Measurements from ENCODE around the gene HUNK. TPM values are rescaled to one million over a fixed set of nuclear protein-coding genes. Genes with fewer than 3 reads are reported as not detected.
"Not testable (repeated sequence)": the region's sequence is repeated elsewhere in the genome, so short reads cannot be mapped to it uniquely, and the experiment has no call there.

HUNK gene
- total RNA-seq, 1 donor from 2014 or later = 29.1 TPM

DNA sequence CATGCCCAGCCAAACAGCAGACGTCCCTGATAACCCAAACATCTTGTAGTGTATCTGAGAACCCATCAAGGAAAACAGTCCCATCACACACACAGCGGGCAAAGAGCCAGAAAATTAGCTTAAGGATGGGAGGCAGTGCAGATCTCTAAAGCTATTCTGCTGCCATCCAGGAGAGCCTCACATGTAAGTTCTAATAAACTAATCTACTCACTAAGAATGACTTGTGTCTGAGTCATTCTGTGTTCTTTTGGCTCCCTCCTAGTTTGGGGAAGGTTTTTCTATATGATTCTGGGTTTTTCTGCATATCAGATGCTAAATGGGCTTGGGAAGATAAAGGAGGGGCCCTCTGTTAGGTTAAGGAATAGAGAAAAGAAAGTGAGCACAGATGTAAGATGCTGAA is 162.8 kb downstream of the HUNK start:
- Mint-ChIP-seq H3K36me3 (ENCODE audit: low read depth) (peaks cover under 1% of the 10 kb centered on the region), H3K4me3 (no peak overlapping the region), H3K27ac (ENCODE audit: unreplicated experiment) (no peak overlapping the region), H3K27me3 (ENCODE audit: low read depth) (no peaks in the 10 kb centered on the region), H3K4me1 (no peaks in the 10 kb centered on the region), H3K9me3 (peaks cover 4% of the 10 kb centered on the region)
- TF ChIP-seq, protein P1, sequence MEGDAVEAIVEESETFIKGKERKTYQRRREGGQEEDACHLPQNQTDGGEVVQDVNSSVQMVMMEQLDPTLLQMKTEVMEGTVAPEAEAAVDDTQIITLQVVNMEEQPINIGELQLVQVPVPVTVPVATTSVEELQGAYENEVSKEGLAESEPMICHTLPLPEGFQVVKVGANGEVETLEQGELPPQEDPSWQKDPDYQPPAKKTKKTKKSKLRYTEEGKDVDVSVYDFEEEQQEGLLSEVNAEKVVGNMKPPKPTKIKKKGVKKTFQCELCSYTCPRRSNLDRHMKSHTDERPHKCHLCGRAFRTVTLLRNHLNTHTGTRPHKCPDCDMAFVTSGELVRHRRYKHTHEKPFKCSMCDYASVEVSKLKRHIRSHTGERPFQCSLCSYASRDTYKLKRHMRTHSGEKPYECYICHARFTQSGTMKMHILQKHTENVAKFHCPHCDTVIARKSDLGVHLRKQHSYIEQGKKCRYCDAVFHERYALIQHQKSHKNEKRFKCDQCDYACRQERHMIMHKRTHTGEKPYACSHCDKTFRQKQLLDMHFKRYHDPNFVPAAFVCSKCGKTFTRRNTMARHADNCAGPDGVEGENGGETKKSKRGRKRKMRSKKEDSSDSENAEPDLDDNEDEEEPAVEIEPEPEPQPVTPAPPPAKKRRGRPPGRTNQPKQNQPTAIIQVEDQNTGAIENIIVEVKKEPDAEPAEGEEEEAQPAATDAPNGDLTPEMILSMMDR (conservative IDR thresholded peaks at IDR 0.05) = no peak
- DNase-seq (ENCODE audit: low read depth, low spot score) = no peak

DNA sequence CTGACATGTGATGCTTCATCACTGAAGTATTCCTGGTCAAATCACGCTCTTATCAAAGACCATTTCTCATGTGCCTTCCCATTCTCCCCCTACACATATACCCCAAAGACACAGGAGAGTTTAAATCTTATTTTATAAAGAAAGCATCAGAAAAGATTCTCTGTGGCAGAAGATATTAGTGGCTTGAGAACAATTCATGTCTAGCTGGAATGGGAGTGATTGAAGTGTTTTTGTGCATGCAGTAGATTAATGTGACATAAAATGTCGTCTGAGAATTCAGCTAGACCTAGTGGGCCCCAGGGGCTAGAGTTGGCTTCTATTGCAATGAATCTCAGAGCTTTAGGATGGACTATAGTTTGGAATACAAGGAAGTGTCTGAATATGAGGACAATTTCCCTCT is 163.9 kb downstream of the HUNK start:
- Mint-ChIP-seq H3K36me3 (ENCODE audit: low read depth) (peaks cover 4% of the 10 kb centered on the region), H3K4me1 (no peaks in the 10 kb centered on the region), H3K27ac (ENCODE audit: unreplicated experiment) (no peak overlapping the region), H3K9me3 (peaks cover 7% of the 10 kb centered on the region), H3K27me3 (ENCODE audit: low read depth) (peaks cover 3% of the 10 kb centered on the region), H3K4me3 (no peak overlapping the region)
- DNase-seq (ENCODE audit: low read depth, low spot score) = no peak
- TF ChIP-seq, protein P1 (conservative IDR thresholded peaks at IDR 0.05) = no peak

- not testable (repeated sequence) for DNase-seq (ENCODE audit: low read depth, low spot score); H3K4me1 Mint-ChIP-seq; H3K36me3 Mint-ChIP-seq (ENCODE audit: low read depth); H3K4me3 Mint-ChIP-seq; H3K27me3 Mint-ChIP-seq (ENCODE audit: low read depth); H3K27ac Mint-ChIP-seq (ENCODE audit: unreplicated experiment)
- peaks cover 11% of the 10 kb centered on the region for H3K9me3 Mint-ChIP-seq
Measured at GRCh38 chr21:32038751-32039150, 165.9 kb downstream of the HUNK start.

DNA sequence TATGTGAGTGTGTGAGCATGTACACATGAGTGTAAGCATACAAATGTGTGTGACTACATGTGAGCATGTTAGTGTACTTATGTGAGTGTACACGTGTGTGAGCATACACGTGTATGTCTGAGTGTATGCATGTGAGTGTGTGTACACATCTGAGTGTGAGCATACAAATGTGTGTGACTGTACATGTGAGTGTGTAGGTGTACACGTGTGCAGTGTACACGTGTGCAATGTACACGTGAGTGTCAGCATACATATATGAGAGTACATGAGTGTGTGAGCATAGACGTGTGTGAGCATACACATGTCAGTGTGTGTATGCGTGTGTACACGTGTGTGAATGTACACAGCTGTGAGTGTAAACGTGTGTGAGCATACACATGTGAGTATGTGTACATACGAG is 170.6 kb downstream of the HUNK start:
- Mint-ChIP-seq H3K4me3 (no peak overlapping the region), H3K9me3 (peaks cover 11% of the 10 kb centered on the region), H3K27me3 (ENCODE audit: low read depth) (peaks cover 3% of the 10 kb centered on the region), H3K36me3 (ENCODE audit: low read depth) (peaks cover 7% of the 10 kb centered on the region), H3K4me1 (peaks cover 5% of the 10 kb centered on the region), H3K27ac (ENCODE audit: unreplicated experiment) (no peak overlapping the region)
- DNase-seq (ENCODE audit: low read depth, low spot score) = no peak
- TF ChIP-seq, protein P1 (conservative IDR thresholded peaks at IDR 0.05) = no peak

DNA sequence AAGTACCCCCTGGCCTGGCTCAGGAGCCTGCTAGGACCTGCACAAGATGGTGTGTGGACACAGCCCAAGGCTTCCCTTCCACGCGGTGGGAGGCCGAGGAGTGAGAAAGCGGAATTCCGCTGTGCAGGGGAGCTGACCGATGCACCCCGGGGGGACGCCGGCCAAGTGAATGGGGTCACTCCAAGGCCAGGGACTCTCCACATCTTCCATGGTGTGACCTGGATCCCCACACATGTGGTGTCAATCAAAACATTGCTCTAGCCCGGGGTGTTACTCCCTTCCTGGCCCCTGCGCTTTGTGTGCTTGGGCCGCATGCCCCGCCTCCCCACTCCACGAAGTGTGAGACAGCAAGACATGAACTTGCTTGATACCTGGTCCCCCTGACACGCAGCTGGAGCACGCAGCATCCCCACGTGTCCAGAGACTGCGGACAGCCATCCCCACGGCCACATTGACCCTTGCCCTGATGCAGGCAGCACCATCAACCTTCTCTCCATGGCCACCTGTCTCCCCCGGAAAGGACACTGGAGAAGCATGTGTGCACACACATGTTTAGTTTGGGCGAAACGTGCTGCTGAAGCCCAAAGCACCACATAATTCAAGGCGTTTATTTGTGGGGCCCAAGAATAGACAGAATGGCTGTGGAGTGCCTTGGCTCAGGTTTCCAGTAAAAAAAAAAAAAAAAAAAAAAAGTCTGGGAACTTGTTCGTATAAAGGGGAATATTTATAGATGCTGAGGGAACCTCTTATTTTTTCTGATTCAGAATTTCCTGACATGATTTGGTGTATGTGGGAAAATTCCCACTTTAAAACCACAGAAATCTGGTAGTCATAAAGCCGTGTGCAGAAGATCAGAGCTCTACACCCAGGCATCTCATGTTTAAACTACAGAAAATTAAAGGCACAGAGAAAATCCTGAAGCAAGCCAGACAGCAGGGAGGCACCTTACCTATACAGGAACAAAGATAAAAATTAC is 171.7 kb downstream of the HUNK start:
- no peak for DNase-seq (ENCODE audit: low read depth, low spot score)
- H3K27ac Mint-ChIP-seq (ENCODE audit: unreplicated experiment) = no peak overlapping the region
- H3K27me3 Mint-ChIP-seq (ENCODE audit: low read depth) = peaks cover 3% of the 10 kb centered on the region
- H3K4me3 Mint-ChIP-seq = no peak overlapping the region
- peaks cover 11% of the 10 kb centered on the region for H3K9me3 Mint-ChIP-seq
- H3K4me1 Mint-ChIP-seq = peaks cover 10% of the 10 kb centered on the region
- peaks cover 7% of the 10 kb centered on the region for H3K36me3 Mint-ChIP-seq (ENCODE audit: low read depth)
- TF ChIP-seq, protein P1 (conservative IDR thresholded peaks at IDR 0.05) = no peak

DNA sequence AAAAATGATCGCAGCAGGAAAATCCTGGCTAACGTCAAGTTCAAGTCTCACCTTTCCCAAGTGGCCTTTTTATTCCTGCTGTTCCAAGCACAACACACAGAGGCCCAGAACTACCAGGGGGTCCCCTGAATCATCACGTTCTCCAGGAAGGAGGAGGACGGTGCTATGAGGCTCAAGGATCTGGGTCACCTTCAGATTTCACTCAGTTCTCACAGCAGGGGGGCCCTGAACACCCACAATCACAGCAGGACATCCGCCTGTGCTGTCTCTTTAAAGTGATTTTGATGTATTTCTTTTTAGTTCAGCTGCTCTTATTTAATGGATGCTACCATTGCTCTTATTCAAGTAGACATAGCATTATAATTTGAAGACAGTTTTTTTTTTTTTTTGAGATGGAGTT is 173.4 kb downstream of the HUNK start:
- TF ChIP-seq, protein P1 (conservative IDR thresholded peaks at IDR 0.05) = no peak
- H3K4me1 Mint-ChIP-seq = peaks cover 10% of the 10 kb centered on the region
- DNase-seq (ENCODE audit: low read depth, low spot score) = no peak
- H3K27me3 Mint-ChIP-seq (ENCODE audit: low read depth) = no peaks in the 10 kb centered on the region
- peaks cover 3% of the 10 kb centered on the region for H3K36me3 Mint-ChIP-seq (ENCODE audit: low read depth)
- H3K4me3 Mint-ChIP-seq = no peak overlapping the region
- peaks cover 6% of the 10 kb centered on the region for H3K9me3 Mint-ChIP-seq
- no peak overlapping the region for H3K27ac Mint-ChIP-seq (ENCODE audit: unreplicated experiment)
